ENCODE results near the gene LRPAP1.
"Not testable (repeated sequence)": the region's sequence is repeated elsewhere in the genome, so short reads cannot be mapped to it uniquely, and the experiment has no call there.

Gene LRPAP1

DNA sequence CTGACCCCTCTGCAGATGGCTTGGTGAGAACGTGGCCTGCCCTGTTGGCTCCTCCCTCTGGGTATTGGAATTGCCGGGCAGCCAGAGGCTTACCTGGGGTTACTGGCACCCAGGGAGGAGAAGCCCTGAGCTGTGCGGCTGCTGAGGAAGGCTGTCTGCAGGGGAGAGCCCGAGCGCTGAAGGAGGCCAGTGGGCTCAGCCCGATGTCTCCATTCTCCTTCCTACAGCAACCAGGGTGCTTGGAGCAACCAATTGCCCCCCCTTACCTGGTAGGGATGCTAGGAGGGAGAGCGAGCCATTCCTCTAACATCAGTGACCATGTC, 26.3 kb upstream of the LRPAP1 start:
- not testable (repeated sequence) for H3K9me3 ChIP-seq (ENCODE audit: low read length); H3K9ac ChIP-seq (ENCODE audit: low read length); H3K4me1 ChIP-seq (ENCODE audit: insufficient read depth, low read length); H3K4me3 ChIP-seq (ENCODE audit: low read depth in 1 of 2, low read length in 2 of 2); H3K27ac ChIP-seq (ENCODE audit: low read depth, low read length); H3K27me3 ChIP-seq (ENCODE audit: control insufficient read depth in 1 of 2, insufficient read depth in 2 of 2, low read length in 2 of 2); H3K36me3 ChIP-seq (ENCODE audit: insufficient read depth, low read length)

DNA sequence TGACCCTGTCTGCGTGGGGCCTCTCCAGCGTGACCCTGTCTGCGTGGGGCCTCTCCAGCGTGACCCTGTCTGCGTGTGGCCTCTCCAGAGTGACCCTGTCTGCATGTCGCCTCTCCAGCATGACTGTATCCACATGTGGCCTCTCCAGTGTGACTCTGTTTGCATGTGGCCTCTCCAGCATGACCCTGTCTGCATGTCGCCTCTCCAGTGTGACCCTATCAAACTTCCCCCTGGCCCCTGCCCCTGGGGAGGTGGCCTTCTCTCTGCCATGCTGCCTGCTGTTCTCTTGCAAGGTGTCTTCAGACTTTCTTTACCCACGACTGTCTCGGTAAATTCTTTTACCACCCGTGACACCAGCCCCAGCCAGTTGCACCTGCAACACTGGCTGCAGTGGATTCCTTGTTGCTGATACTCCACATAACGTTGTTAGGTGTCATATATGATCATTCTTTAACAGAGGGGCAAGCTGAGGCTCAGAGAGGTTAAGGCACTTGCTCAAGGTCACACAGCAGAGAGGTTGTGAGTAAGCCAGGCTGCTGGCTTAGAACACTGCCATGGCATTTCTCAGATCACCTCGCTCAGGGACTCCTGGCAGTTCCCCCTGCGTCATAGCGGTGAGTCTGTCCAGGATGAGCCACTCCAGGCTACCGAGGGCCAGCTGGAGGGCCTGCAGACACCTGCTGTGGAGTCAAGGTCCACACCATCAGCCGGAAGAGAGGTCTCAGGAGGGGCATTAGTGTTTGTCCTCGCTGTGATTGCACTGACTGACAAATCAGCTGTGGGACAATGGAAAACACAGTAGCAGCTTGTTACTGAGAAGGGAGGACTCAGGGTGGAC, 25.7 kb upstream of the LRPAP1 start:
- H3K9ac ChIP-seq (ENCODE audit: low read length); H3K27ac ChIP-seq (ENCODE audit: low read depth, low read length); H3K4me1 ChIP-seq (ENCODE audit: insufficient read depth, low read length); H3K27me3 ChIP-seq (ENCODE audit: control insufficient read depth in 1 of 2, insufficient read depth in 2 of 2, low read length in 2 of 2); H3K36me3 ChIP-seq (ENCODE audit: insufficient read depth, low read length); H3K4me3 ChIP-seq (ENCODE audit: low read depth in 1 of 2, low read length in 2 of 2); H3K9me3 ChIP-seq (ENCODE audit: low read length): not testable (repeated sequence)

- H3K9me3 ChIP-seq (ENCODE audit: low read length); H3K36me3 ChIP-seq (ENCODE audit: insufficient read depth, low read length); H3K9ac ChIP-seq (ENCODE audit: low read length); H3K27me3 ChIP-seq (ENCODE audit: control insufficient read depth in 1 of 2, insufficient read depth in 2 of 2, low read length in 2 of 2); H3K4me1 ChIP-seq (ENCODE audit: insufficient read depth, low read length); H3K4me3 ChIP-seq (ENCODE audit: low read depth in 1 of 2, low read length in 2 of 2); H3K27ac ChIP-seq (ENCODE audit: low read depth, low read length): not testable (repeated sequence)
These were observed 24.9 kb upstream of the LRPAP1 start for GRCh38 chr4:3557088-3557492.

- not testable (repeated sequence) for H3K27ac ChIP-seq (ENCODE audit: low read depth, low read length); H3K36me3 ChIP-seq (ENCODE audit: insufficient read depth, low read length); H3K4me1 ChIP-seq (ENCODE audit: insufficient read depth, low read length); H3K9ac ChIP-seq (ENCODE audit: low read length); H3K9me3 ChIP-seq (ENCODE audit: low read length); H3K4me3 ChIP-seq (ENCODE audit: low read depth in 1 of 2, low read length in 2 of 2); H3K27me3 ChIP-seq (ENCODE audit: control insufficient read depth in 1 of 2, insufficient read depth in 2 of 2, low read length in 2 of 2)
These were observed 24.1 kb upstream of the LRPAP1 start for GRCh38 chr4:3556244-3556867.

DNA sequence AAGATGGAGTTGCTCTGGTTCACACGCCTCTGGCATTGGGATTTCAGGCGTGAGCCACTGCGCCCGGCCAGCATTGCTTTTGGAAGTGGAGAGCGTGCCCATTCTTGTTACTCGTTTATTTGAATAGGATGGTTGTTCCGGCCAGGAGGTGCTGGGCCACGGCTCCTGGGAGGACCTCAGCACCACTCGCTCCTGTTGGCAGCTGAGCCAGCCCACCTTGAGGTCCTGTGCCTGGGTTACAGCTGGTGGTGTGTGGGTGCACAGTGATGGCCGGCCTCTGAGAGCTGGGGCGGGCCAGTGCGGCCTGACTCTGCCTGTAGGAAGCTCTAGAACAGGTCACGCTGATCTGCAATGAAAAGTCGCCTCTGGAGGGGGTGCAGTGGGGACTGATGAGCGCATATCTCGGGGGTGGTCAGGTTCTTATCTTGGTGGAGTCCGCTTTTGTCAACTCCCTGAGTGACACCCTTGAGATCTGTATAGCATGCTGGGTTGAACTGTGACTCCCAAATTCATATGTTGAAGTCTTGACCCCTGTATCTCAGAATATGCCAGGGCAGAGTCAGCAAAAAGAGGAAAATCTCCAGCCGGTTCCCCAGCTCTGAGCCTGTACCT, 23.3 kb upstream of the LRPAP1 start:
- not testable (repeated sequence) for H3K27ac ChIP-seq (ENCODE audit: low read depth, low read length); H3K9me3 ChIP-seq (ENCODE audit: low read length); H3K27me3 ChIP-seq (ENCODE audit: control insufficient read depth in 1 of 2, insufficient read depth in 2 of 2, low read length in 2 of 2); H3K4me3 ChIP-seq (ENCODE audit: low read depth in 1 of 2, low read length in 2 of 2); H3K4me1 ChIP-seq (ENCODE audit: insufficient read depth, low read length); H3K9ac ChIP-seq (ENCODE audit: low read length); H3K36me3 ChIP-seq (ENCODE audit: insufficient read depth, low read length)

DNA sequence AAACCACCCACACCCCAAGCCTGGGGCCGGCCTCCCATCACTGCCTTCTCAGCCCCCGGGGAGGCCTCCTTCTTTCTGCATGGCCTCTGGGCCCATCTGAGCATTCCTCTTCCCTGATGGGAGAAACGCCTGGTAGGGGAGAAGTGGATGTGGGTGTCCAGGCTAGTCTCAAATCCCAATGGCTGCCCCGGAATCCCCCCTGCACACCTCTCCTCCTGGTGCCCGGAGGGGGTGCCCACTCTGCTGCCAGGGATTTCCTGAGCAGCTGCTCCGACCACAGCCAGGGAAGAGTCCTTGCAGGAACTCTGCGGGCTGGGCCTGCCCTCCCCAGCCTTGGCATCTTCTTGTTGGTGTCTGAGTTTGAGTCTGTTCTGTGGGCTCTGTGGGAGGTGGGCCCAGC, 19.1 kb upstream of the LRPAP1 start:
- not testable (repeated sequence) for H3K9me3 ChIP-seq (ENCODE audit: low read length); H3K4me1 ChIP-seq (ENCODE audit: insufficient read depth, low read length); H3K27ac ChIP-seq (ENCODE audit: low read depth, low read length); H3K9ac ChIP-seq (ENCODE audit: low read length); H3K36me3 ChIP-seq (ENCODE audit: insufficient read depth, low read length); H3K4me3 ChIP-seq (ENCODE audit: low read depth in 1 of 2, low read length in 2 of 2); H3K27me3 ChIP-seq (ENCODE audit: control insufficient read depth in 1 of 2, insufficient read depth in 2 of 2, low read length in 2 of 2)

DNA sequence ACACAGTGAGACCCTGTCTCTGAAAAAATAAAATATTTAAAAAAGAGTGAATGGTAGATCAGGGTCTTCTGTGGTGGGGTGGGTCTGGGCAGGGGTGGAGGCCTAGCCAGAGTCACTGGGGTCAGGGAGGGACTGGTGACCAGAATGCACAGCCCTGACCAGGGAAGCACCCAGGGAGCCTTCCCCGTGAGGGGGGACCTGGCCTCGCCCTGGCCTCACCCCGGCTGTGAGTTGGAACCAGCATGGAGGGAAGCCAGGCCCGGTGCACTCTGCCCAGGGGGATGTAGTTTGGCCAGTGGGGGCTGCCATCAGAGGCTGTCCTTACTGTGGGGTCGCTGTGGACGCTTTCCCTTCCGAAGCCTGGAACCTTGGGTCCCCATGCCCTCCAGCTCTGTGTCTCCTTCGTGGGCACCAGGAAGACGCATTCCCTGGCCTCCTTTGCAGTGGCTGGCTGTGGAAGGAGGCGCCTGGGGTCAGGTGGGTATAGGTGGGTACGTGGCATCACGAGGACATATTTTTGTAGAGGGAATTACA, 18.6 kb upstream of the LRPAP1 start:
- H3K27ac ChIP-seq (ENCODE audit: low read depth, low read length); H3K9me3 ChIP-seq (ENCODE audit: low read length); H3K4me3 ChIP-seq (ENCODE audit: low read depth in 1 of 2, low read length in 2 of 2); H3K27me3 ChIP-seq (ENCODE audit: control insufficient read depth in 1 of 2, insufficient read depth in 2 of 2, low read length in 2 of 2); H3K36me3 ChIP-seq (ENCODE audit: insufficient read depth, low read length); H3K9ac ChIP-seq (ENCODE audit: low read length); H3K4me1 ChIP-seq (ENCODE audit: insufficient read depth, low read length): not testable (repeated sequence)

- H3K9me3 ChIP-seq (ENCODE audit: low read length); H3K4me3 ChIP-seq (ENCODE audit: low read depth in 1 of 2, low read length in 2 of 2); H3K27me3 ChIP-seq (ENCODE audit: control insufficient read depth in 1 of 2, insufficient read depth in 2 of 2, low read length in 2 of 2); H3K9ac ChIP-seq (ENCODE audit: low read length); H3K4me1 ChIP-seq (ENCODE audit: insufficient read depth, low read length); H3K27ac ChIP-seq (ENCODE audit: low read depth, low read length); H3K36me3 ChIP-seq (ENCODE audit: insufficient read depth, low read length): not testable (repeated sequence)
These were observed 17.8 kb upstream of the LRPAP1 start for GRCh38 chr4:3550041-3550440.

- not testable (repeated sequence) for H3K27me3 ChIP-seq (ENCODE audit: control insufficient read depth in 1 of 2, insufficient read depth in 2 of 2, low read length in 2 of 2); H3K9me3 ChIP-seq (ENCODE audit: low read length); H3K9ac ChIP-seq (ENCODE audit: low read length); H3K4me3 ChIP-seq (ENCODE audit: low read depth in 1 of 2, low read length in 2 of 2); H3K4me1 ChIP-seq (ENCODE audit: insufficient read depth, low read length); H3K27ac ChIP-seq (ENCODE audit: low read depth, low read length); H3K36me3 ChIP-seq (ENCODE audit: insufficient read depth, low read length)
These were observed 17.4 kb upstream of the LRPAP1 start for GRCh38 chr4:3549694-3550001.

DNA sequence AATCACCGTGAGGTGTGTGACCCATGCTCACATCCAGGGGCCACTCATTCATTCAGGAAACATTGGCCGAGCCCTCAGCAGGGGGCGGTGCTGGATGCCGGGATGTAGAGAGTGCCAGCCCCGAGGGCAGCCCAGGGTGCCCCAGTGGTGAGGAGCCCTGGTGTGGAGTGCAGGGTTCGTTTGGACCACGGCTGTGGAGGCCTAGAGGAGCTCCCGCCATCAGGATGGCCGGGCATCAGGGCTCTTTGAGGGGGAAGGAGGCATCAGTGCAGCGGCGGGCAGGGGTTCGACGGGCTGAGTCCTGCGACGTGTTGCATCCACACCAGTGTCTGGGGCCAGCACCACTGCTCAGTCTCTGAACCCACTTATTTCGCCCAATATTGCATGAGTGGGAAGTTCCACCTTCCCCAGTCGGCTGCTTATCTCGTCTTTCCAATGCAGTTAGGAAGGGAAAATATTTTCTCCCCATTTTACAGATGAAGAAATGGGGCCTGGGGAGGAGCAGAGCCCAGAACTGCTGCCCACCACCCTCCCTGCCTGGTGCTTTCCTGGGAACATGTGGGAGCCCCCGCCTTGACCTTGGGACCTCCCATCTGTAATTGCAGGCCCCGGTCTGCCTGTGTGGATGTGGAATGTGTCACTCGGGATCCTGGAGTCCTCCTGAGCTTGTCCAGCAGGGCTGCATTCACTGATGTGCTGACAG, 16.9 kb upstream of the LRPAP1 start:
- H3K27me3 ChIP-seq (ENCODE audit: control insufficient read depth in 1 of 2, insufficient read depth in 2 of 2, low read length in 2 of 2); H3K4me3 ChIP-seq (ENCODE audit: low read depth in 1 of 2, low read length in 2 of 2); H3K9me3 ChIP-seq (ENCODE audit: low read length); H3K4me1 ChIP-seq (ENCODE audit: insufficient read depth, low read length); H3K9ac ChIP-seq (ENCODE audit: low read length); H3K36me3 ChIP-seq (ENCODE audit: insufficient read depth, low read length); H3K27ac ChIP-seq (ENCODE audit: low read depth, low read length): not testable (repeated sequence)

DNA sequence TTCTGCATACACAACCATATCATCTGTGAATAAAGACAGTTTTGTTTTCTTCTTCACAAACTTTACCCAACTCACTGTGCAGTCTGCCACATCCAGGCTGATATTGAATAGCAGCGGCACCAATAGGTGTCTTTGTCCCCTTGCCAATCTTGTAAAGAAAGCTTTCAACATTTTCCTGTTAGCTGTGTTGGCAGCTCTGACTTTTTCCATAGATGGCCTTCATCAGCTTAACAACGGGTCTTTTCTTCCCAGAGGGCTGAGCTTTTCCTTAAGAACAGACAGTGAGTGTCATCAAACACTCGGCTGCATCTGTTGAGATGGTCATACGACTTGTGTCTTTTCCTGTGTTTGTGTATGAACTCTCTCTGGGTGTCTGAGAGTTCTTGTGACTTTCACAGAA, 14.5 kb upstream of the LRPAP1 start:
- not testable (repeated sequence) for H3K9me3 ChIP-seq (ENCODE audit: low read length); H3K9ac ChIP-seq (ENCODE audit: low read length); H3K27me3 ChIP-seq (ENCODE audit: control insufficient read depth in 1 of 2, insufficient read depth in 2 of 2, low read length in 2 of 2); H3K4me1 ChIP-seq (ENCODE audit: insufficient read depth, low read length); H3K27ac ChIP-seq (ENCODE audit: low read depth, low read length); H3K4me3 ChIP-seq (ENCODE audit: low read depth in 1 of 2, low read length in 2 of 2); H3K36me3 ChIP-seq (ENCODE audit: insufficient read depth, low read length)
